Hepatocyte (in vitro differentiated cells): Measurements from ENCODE around the gene BPIFB2. TPM values are rescaled to one million over a fixed set of nuclear protein-coding genes. Genes with fewer than 3 reads are reported as not detected.

Experiments used
- polyA plus RNA-seq: library from polyadenylated mRNA; unstranded; fragments of >200 nt; fragmentation: Nextera tagmentation; extraction: Ambion mirVana; gene quantifications from 2 replicates; pipeline ENCODE4 v1.2.1, GENCODE V29; 2016
- total RNA-seq: library from RNA; depleted of rRNA; stranded (reverse); fragments of >200 nt; gene quantifications from 2 replicates; pipeline ENCODE4 v1.2.3, GENCODE V29; 2014

Gene BPIFB2
- total and polyA plus RNA-seq, 2 experiments from 2014 or later: 0.30 to 0.70 TPM

Other genes with a start within 250 kb of the BPIFB2 start
- gene DNMT3B, start 245.3 kb upstream of the BPIFB2 start, total RNA-seq: 4.3 and 4.5 TPM in 2 replicates
- 5.2 and 5.3 TPM in 2 replicates for gene DNMT3B, start 245.3 kb upstream of the BPIFB2 start, polyA plus RNA-seq
- gene MAPRE1, start 187.8 kb upstream of the BPIFB2 start, total RNA-seq: 141 and 147 TPM in 2 replicates
- 54.8 and 67.7 TPM in 2 replicates for gene MAPRE1, start 187.8 kb upstream of the BPIFB2 start, polyA plus RNA-seq
- 0.53 TPM in 1 of 2 replicates, not detected in the other for gene EFCAB8, start 148.8 kb upstream of the BPIFB2 start, total RNA-seq
- gene EFCAB8, start 148.8 kb upstream of the BPIFB2 start, polyA plus RNA-seq: not detected in 2 replicates
- gene SUN5, start 3.3 kb upstream of the BPIFB2 start, total RNA-seq: not detected in 2 replicates
- not detected in 2 replicates for gene SUN5, start 3.3 kb upstream of the BPIFB2 start, polyA plus RNA-seq
- gene BPIFB6, start 23.9 kb downstream of the BPIFB2 start, total RNA-seq: not detected in 2 replicates
- gene BPIFB6, start 23.9 kb downstream of the BPIFB2 start, polyA plus RNA-seq: not detected in 2 replicates
- gene BPIFB3, start 46.2 kb downstream of the BPIFB2 start, total RNA-seq: not detected in 2 replicates
- gene BPIFB3, start 46.2 kb downstream of the BPIFB2 start, polyA plus RNA-seq: not detected in 2 replicates
- not detected in 2 replicates for gene BPIFB4, start 71.9 kb downstream of the BPIFB2 start, total RNA-seq
- not detected in 2 replicates for gene BPIFB4, start 71.9 kb downstream of the BPIFB2 start, polyA plus RNA-seq
- not detected in 2 replicates for gene BPIFA2, start 160.5 kb downstream of the BPIFB2 start, total RNA-seq
- not detected in 2 replicates for gene BPIFA2, start 160.5 kb downstream of the BPIFB2 start, polyA plus RNA-seq
- not detected in 2 replicates for gene BPIFA3, start 209.6 kb downstream of the BPIFB2 start, total RNA-seq
- not detected in 2 replicates for gene BPIFA3, start 209.6 kb downstream of the BPIFB2 start, polyA plus RNA-seq
- not detected in 2 replicates for gene BPIFA1, start 228.3 kb downstream of the BPIFB2 start, total RNA-seq
- gene BPIFA1, start 228.3 kb downstream of the BPIFB2 start, polyA plus RNA-seq: not detected in 2 replicates